NK-92 treated with Interleukin-12 subunit alpha and Interleukin-12 subunit beta, amount 100 ng/mL, for 24 hours (cell line): ENCODE data around the gene ABI1.
"Not testable (repeated sequence)": the region's sequence is repeated elsewhere in the genome, so short reads cannot be mapped to it uniquely, and the experiment has no call there.

ENCODE experiments used
- DNase-seq: peaks from one replicate; lab custom pipeline; 2025; lab: John Stamatoyannopoulos, UW

The ABI1 gene

DNA sequence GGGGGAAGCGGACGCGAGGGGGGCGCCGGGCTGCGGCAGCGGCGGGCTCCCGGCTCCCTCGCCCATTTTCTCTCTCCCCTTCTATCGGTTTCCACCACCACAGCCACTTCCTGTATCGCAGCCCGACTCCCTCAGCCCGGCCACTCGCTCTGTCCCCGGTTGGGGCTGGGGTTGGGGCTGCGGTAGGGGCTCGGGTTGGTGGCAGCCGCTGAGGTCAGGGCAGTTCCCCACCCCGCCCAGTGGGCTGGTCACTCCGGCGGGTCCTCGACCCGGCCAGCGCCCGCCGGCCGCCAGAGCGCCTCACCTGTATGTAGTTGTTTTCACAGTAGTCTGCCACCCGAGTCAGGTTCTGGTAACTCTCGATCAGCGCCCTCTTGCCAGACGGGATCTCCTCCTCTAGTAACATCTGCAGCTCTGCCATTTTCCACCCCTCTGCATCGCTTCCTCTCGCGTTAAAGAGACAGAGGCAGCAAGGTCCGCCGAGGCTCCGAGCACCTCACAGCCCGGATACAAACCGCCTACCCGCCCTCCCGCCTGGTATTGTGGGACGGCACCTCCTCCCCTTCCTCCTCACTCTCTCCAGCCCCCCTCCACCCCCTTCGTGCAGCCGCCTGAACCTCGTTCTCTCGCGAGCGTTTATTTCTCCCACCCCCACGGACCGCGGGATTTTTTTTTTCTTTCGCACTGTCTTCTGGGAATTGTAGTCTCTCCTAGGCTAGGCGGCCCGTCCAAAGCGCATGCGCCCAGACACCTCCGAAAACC, at the start of gene ABI1:
Gene ABI1 (minus strand): TSS at position 516 of the 762 bp plus-strand sequence. CDS start 95 bp downstream, at position 421.
- DNase-seq: peak; percentile 85

DNA sequence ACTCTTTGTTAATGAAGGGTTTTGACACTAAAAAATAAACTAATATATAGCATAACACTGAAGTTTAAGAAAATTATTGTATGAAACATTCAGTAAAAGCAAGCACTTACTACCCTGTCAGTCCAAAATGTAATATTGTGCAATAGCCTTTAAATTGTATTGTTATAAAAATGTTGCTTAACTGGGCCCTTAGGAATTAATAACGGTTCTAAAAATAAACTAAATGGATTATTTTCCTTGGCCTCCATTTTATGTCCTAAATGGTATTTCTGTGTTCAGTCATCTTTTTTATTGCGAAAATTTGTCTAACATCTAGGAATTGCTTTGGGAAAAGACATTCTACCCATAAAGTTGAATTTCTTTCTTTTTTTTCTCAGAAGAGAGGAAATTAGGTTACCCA, 49.0 kb upstream of the ABI1 start:
- DNase-seq: no peak

- DNase-seq: not testable (repeated sequence)
Measured at GRCh38 chr10:26905253-26905781, 44.6 kb upstream of the ABI1 start.

DNA sequence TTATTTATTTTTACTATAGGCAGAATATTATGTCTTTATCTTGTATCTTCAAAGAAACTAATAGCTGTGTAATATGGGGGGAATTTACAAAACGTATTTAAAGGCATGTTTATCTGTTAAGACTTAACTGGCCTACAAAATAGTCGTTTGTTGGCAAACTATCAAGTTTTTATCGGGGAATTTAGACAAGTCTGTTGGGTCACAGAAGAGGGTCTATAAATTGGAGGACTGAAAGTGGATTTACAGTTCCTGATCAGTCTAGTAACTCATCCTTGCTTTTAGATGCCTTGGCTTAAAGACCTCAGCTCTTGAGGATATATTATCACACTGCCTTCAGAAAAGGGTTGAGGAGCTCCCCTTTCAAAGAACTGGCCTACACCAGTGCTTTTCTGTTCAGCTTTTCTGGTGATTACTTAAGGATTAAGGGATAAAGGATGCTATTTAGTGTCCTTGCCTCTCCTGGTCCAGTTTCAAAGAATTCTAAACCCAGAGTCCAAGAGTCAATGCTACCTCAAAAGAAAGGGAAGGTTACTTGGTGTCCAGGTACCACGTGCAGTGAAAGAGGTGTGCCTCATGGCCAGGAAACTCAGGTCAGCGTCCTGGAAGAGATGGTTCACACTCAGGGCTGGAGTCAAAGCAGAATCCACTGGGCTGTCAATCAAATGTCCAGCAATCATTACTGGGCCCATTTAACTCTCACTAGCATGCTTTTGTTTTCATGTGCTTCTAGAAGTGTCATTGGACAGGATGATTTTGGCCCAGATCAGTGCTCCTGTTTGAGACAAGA, 42.9 kb upstream of the ABI1 start:
- DNase-seq: no peak

- DNase-seq: not testable (repeated sequence)
Measured at GRCh38 chr10:26892306-26892923, 31.7 kb upstream of the ABI1 start.

DNA sequence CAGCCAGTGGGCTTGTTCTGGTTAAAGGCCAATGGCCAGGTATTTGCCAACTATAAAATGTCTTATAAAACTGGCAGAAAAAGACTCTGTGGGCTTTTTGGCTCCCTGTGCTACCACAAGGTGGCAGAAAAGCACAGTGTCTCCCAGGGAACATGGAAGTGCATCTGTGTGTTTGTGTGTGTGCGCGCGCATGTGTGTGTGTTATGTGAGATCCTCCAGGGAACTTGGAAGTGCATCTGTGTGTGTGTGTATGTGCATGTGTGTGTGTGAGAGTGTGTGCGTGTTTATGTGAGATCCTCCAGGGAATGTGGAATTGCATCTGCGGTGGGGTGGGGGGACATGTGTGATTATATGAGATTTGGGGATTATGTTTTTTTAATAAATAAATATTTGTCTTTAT, 30.2 kb upstream of the ABI1 start:
- no peak for DNase-seq

GRCh38 chr10:26887611-26888215, 27.0 kb upstream of the ABI1 start:
- DNase-seq: no peak

- DNase-seq: no peak
Measured at GRCh38 chr10:26881600-26882331, 21.0 kb upstream of the ABI1 start.

- no peak for DNase-seq
Measured at GRCh38 chr10:26879744-26880143, 19.0 kb upstream of the ABI1 start.

DNA sequence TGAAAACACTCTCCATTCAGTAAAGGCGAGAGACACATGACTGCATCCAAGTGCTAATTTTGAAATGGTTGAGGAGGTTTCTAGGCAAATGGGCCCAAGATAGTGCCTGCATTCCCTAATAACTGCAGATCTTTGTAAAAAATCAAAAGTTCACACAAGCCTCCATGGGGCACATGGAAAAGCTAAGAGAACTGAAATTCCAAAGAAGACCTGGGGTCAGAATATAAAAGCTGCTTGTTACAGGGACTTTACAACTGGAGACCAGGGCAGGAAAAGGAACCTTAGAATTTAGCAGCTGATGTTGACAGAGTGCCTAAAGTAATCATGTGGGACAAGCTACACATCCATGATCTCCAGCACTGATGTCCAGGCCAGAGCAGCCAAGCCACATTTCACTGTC, 10.0 kb upstream of the ABI1 start:
- DNase-seq: no peak

- no peak for DNase-seq
Measured at GRCh38 chr10:26869528-26869927, 8.8 kb upstream of the ABI1 start.

DNA sequence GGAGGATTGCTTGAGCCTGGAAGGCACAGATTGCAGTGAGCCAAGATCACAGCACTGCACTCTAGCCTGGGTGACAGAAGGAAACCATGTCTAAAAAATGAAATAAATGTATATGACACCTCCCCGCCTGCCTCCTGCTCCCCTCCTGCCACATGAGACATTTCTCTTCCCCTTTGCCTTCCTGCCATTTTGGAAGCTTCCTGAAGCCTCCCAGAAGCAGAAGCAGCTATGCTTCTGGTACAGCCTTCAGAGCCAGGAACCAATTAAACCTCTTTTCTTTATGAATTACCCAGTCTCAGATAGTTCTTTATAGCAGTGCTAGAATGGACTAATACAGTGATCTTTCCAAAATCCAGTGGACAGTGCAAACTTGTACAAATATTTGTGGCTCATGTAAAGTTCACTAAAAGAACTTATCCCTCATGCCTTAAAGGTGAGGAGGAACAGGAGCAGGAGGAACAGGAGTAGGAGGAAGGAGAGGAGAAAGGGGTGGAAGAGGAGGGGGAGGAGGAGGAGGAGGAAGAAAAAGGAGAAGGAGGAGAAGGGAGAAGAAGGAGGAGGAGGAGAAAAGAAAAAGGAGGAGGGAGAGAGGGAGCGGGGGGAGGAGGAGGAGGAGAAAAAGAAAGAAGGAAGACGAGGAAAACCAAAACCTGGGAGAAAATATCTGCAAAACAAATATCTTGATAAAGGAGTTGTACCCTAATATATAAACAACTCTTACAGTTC, 2.8 kb upstream of the ABI1 start:
- no peak for DNase-seq

GRCh38 chr10:26861205-26861998, 644 bp upstream of the ABI1 start:
- no peak for DNase-seq

DNA sequence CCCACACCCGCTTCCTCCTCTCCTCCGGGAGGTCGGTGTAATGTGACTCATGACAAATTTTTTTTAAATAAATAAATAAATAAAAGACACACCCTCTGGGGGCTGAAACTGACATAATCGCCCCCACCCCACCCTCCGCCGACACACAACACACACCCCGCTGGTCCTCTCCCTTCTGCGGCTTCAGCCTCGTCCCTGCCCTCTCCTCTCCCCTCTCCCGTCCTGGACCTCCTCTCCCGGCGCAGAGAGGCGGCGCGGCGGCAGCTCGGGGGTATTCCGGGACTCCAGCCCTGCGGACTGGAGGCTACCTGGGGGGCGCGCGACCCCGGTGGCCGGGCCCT, 686 bp downstream of the ABI1 start:
- peak; percentile 60 for DNase-seq

- DNase-seq: no peak
Measured at GRCh38 chr10:26859241-26860101, 1.3 kb downstream of the ABI1 start.

DNA sequence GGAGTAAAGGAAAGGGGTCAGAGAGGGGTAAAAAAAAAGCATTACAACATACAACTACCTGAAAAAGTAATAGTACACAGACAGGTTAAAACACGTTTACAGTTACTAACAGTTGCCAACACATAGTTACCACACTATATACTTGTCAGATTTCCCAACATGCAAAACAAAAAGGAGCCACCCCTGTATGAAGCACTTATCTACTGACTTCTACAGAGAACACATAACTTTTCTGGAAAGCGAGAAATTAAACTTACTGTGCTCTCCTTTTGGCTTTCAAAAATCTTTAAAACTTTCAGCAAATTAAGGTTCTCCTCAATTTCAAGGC, 2.1 kb downstream of the ABI1 start:
- no peak for DNase-seq

DNA sequence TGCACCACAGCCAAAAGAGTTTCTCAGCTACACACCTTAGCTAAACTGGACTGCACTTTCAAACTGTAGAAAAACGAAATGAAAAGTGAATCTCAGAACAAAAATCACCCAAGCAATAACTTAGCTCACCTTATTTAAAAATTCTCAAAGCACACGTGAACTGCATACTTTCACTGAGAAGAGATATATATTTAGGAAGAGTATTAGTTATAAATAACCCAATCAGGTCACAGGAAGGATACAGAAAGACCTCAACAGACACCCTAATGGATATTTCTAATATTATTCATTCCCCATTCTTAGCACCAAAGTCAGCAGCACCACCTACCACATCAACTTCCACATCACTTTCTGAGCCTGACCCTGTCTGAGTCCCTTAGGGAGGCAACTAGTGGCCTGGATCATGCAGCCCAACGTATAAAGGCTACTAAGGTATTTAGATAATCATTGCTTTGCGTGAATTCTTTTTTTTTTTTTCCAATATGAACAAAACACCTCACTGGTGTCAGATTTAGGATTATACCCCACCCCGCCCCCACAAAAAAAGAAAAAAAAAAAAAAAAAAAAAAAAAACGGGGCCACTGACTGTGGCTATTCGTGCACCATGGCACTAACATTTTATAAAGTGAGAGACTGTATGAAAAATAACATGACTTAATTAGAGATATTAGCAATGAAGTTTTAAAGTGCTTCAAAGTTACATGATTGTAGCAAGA, 2.6 kb downstream of the ABI1 start:
- DNase-seq: no peak

- DNase-seq: not testable (repeated sequence)
Measured at GRCh38 chr10:26857553-26857952, 3.2 kb downstream of the ABI1 start.

GRCh38 chr10:26855186-26855585, 5.6 kb downstream of the ABI1 start:
- no peak for DNase-seq
